HepG2 (cell line): Measurements from ENCODE around the gene TMEM217. TPM values are rescaled to one million over a fixed set of nuclear protein-coding genes. Genes with fewer than 3 reads are reported as not detected.

Source experiments
- BRCA1 ChIP-seq: sonication (generic); formaldehyde crosslinking; IDR thresholded peaks from 2 replicates; pipeline ENCODE4 v1.4.0; 2020; ENCODE audit warnings: missing genetic modification reagents
- GLI4 ChIP-seq: sonication (generic); formaldehyde crosslinking; IDR thresholded peaks from 2 replicates; pipeline ENCODE4 v1.5.1; 2020; ENCODE audit warnings: missing genetic modification reagents, mild to moderate bottlenecking, moderate library complexity, borderline replicate concordance
- HMGXB3 ChIP-seq: sonication (generic); formaldehyde crosslinking; IDR thresholded peaks from 2 replicates; pipeline ENCODE4 v1.4.0; 2020; ENCODE audit warnings: missing genetic modification reagents, borderline replicate concordance
- HOXA3 ChIP-seq: sonication (generic); formaldehyde crosslinking; IDR thresholded peaks from 2 replicates; pipeline ENCODE4 v1.5.0; 2020; ENCODE audit warnings: missing genetic modification reagents
- NAIF1 ChIP-seq: sonication (generic); formaldehyde crosslinking; IDR thresholded peaks from 2 replicates; pipeline ENCODE4 v1.5.0; 2020; ENCODE audit warnings: mild to moderate bottlenecking, missing genetic modification reagents, borderline replicate concordance
- NFIC ChIP-seq: IDR thresholded peaks from 2 replicates; pipeline ENCODE4 v1.6.1; 2012; ENCODE audit warnings: mild to moderate bottlenecking, low read length, inconsistent platforms
- PHF21A ChIP-seq: sonication (generic); formaldehyde crosslinking; IDR thresholded peaks from 2 replicates; pipeline ENCODE4 v1.5.0; 2020; ENCODE audit warnings: mild to moderate bottlenecking, missing genetic modification reagents
- PHF8 ChIP-seq: sonication (generic); formaldehyde crosslinking; IDR thresholded peaks from 2 replicates; pipeline ENCODE4 v1.5.0; 2020; ENCODE audit warnings: missing genetic modification reagents
- SMAD3 ChIP-seq: sonication (generic); formaldehyde crosslinking; IDR thresholded peaks from 2 replicates; pipeline ENCODE4 v1.4.0; 2020; ENCODE audit warnings: missing genetic modification reagents
- SOX5 ChIP-seq: IDR thresholded peaks from 2 replicates; pipeline ENCODE4 v1.6.1; 2016; ENCODE audit warnings: borderline replicate concordance
- SP5 ChIP-seq: IDR thresholded peaks from 2 replicates; pipeline ENCODE4 v1.6.1; 2016; ENCODE audit warnings: low read depth, borderline replicate concordance
- TMF1 ChIP-seq: sonication (generic); formaldehyde crosslinking; IDR thresholded peaks from 2 replicates; pipeline ENCODE4 v1.8.1; 2022; ENCODE audit warnings: low read depth, missing genetic modification reagents
- ZFY ChIP-seq: sonication (generic); formaldehyde crosslinking; IDR thresholded peaks from 2 replicates; pipeline ENCODE4 v1.4.0; 2020; ENCODE audit warnings: missing genetic modification reagents
- ZHX1 ChIP-seq: sonication (generic); formaldehyde crosslinking; IDR thresholded peaks from 2 replicates; pipeline ENCODE4 v1.8.1; 2022; ENCODE audit warnings: low read depth, mild to moderate bottlenecking, missing genetic modification reagents
- ZNF501 ChIP-seq: sonication (generic); formaldehyde crosslinking; IDR thresholded peaks from 2 replicates; pipeline ENCODE4 v1.5.1; 2020; ENCODE audit warnings: mild to moderate bottlenecking, moderate library complexity, missing genetic modification reagents
- ZNF724P ChIP-seq: sonication (generic); formaldehyde crosslinking; IDR thresholded peaks from 2 replicates; pipeline ENCODE4 v1.8.0; 2022; ENCODE audit warnings: missing genetic modification reagents, borderline replicate concordance
- polyA plus RNA-seq, 8 experiments: library from polyadenylated mRNA; depleted of rRNA in 3 of 8; stranded (reverse) in 7 of 8; unstranded in 1 of 8; fragments of >200 nt; fragmentation: Illumina TruSeq in 4 of 8; extraction: Trizol in 4 of 8; gene quantifications; 2 replicates each; pipeline versions ENCODE4 v1.2.1 to v1.2.3, GENCODE V29; 2011 to 2016; ENCODE audit warnings: low read depth in 4 of 8, missing spikeins in 1 of 8, mixed read lengths in 1 of 8; ENCODE audit not compliant: insufficient read depth in 1 of 8
- total RNA-seq, 5 experiments: library from RNA; depleted of rRNA; stranded (reverse); fragments of >200 nt; fragmentation: Illumina TruSeq; extraction: Trizol; gene quantifications; 2 replicates each; pipeline ENCODE4 v1.2.3, GENCODE V29; 2016; ENCODE audit warnings: low read depth in 1 of 5
- TF ChIP-seq, protein P1 (sequence below): sonication (generic); formaldehyde crosslinking; IDR thresholded peaks from 2 replicates; pipeline ENCODE4 v1.5.0; 2020; ENCODE audit warnings: mild to moderate bottlenecking, missing genetic modification reagents
- TF ChIP-seq, protein P2 (sequence below): IDR thresholded peaks from 2 replicates; pipeline ENCODE4 v1.6.1; 2016; ENCODE audit warnings: low read depth

Gene TMEM217
- total and polyA plus RNA-seq, 2 of the 13 experiments (the other 11 are each of a cell fraction or from before 2014, with no cell fraction given), result 2.3 to 3.4 TPM

- TF ChIP-seq ZNF501 (peak; percentile 59; the same call in 1 of the 2 replicates), HMGXB3 (CRISPR knock-in tag) (peak; percentile 71; the same call in 1 of the 2 replicates), PHF8 (CRISPR knock-in tag) (no peak), ZFY (CRISPR knock-in tag) (peak; percentile 25; the same call in 1 of the 2 replicates), SP5 (CRISPR knock-in tag) (peak; percentile 31; the same call in 1 of the 2 replicates), ZNF724P (CRISPR knock-in tag) (no peak), TMF1 (CRISPR knock-in tag) (no peak), ZHX1 (CRISPR knock-in tag) (no peak), NFIC (peak; percentile 71; the same call in 1 of the 2 replicates), BRCA1 (CRISPR knock-in tag) (no peak), NAIF1 (CRISPR knock-in tag) (no peak), SMAD3 (CRISPR knock-in tag) (peak; percentile 52; the same call in 1 of the 2 replicates), HOXA3 (CRISPR knock-in tag) (peak; percentile 23; the same call in 1 of the 2 replicates), GLI4 (CRISPR knock-in tag) (0 out of 2 replicates have a peak, but pooled peaks have one; percentile 58), SOX5 (CRISPR knock-in tag) (0 out of 2 replicates have a peak, but pooled peaks have one; percentile 37), PHF21A (CRISPR knock-in tag) (peak; percentile 47; the same call in 1 of the 2 replicates)
- TF ChIP-seq, protein P1, sequence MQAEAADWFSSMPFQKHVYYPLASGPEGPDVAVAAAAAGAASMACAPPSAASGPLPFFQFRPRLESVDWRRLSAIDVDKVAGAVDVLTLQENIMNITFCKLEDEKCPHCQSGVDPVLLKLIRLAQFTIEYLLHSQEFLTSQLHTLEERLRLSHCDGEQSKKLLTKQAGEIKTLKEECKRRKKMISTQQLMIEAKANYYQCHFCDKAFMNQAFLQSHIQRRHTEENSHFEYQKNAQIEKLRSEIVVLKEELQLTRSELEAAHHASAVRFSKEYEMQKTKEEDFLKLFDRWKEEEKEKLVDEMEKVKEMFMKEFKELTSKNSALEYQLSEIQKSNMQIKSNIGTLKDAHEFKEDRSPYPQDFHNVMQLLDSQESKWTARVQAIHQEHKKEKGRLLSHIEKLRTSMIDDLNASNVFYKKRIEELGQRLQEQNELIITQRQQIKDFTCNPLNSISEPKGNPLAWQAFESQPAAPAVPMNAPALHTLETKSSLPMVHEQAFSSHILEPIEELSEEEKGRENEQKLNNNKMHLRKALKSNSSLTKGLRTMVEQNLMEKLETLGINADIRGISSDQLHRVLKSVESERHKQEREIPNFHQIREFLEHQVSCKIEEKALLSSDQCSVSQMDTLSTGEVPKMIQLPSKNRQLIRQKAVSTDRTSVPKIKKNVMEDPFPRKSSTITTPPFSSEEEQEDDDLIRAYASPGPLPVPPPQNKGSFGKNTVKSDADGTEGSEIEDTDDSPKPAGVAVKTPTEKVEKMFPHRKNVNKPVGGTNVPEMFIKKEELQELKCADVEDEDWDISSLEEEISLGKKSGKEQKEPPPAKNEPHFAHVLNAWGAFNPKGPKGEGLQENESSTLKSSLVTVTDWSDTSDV (CRISPR knock-in tag), result no peak
- TF ChIP-seq, protein P2, sequence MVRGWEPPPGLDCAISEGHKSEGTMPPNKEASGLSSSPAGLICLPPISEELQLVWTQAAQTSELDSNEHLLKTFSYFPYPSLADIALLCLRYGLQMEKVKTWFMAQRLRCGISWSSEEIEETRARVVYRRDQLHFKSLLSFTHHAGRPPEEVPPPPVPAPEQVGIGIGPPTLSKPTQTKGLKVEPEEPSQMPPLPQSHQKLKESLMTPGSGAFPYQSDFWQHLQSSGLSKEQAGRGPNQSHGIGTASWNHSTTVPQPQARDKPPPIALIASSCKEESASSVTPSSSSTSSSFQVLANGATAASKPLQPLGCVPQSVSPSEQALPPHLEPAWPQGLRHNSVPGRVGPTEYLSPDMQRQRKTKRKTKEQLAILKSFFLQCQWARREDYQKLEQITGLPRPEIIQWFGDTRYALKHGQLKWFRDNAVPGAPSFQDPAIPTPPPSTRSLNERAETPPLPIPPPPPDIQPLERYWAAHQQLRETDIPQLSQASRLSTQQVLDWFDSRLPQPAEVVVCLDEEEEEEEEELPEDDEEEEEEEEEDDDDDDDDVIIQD (CRISPR knock-in tag), result peak; percentile 61; the same call in 1 of the 2 replicates
These were observed 17.8 kb downstream of the TMEM217 start (continued) for GRCh38 chr6:37239950-37240713.
